ENCODE measurements around the gene RASA3. TPM values are rescaled to one million over a fixed set of nuclear protein-coding genes. Genes with fewer than 3 reads are reported as not detected.

Gene RASA3
- total RNA-seq, 1 experiment from 2014 or later, result 0.26 TPM

GRCh38 chr13:114045113-114045735, 87.2 kb downstream of the RASA3 start:
- no peaks in the 10 kb centered on the region for H3K9me3 Mint-ChIP-seq (ENCODE audit: low read depth, unreplicated experiment)
- intact Hi-C loops (cut with micrococcal nuclease; ENCODE audit: unreplicated experiment), result no loop called here
- peaks cover 5% of the 10 kb centered on the region for H3K36me3 Mint-ChIP-seq (ENCODE audit: insufficient read depth, unreplicated experiment)
- no peaks in the 10 kb centered on the region for H3K4me1 Mint-ChIP-seq (ENCODE audit: low read depth, unreplicated experiment)
- BruUV-seq (replicated peaks), result no TSS peak
- TF ChIP-seq, protein P1, sequence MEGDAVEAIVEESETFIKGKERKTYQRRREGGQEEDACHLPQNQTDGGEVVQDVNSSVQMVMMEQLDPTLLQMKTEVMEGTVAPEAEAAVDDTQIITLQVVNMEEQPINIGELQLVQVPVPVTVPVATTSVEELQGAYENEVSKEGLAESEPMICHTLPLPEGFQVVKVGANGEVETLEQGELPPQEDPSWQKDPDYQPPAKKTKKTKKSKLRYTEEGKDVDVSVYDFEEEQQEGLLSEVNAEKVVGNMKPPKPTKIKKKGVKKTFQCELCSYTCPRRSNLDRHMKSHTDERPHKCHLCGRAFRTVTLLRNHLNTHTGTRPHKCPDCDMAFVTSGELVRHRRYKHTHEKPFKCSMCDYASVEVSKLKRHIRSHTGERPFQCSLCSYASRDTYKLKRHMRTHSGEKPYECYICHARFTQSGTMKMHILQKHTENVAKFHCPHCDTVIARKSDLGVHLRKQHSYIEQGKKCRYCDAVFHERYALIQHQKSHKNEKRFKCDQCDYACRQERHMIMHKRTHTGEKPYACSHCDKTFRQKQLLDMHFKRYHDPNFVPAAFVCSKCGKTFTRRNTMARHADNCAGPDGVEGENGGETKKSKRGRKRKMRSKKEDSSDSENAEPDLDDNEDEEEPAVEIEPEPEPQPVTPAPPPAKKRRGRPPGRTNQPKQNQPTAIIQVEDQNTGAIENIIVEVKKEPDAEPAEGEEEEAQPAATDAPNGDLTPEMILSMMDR (IDR thresholded peaks at IDR 0.05; ENCODE audit: unreplicated experiment), result no peak
- no peak overlapping the region for H3K4me3 Mint-ChIP-seq (ENCODE audit: low read depth, unreplicated experiment)
- H3K27ac Mint-ChIP-seq (ENCODE audit: unreplicated experiment), result no peak overlapping the region
- no peak for DNase-seq
- CTCF ChIA-PET, result no interaction called here
- H3K27me3 Mint-ChIP-seq (ENCODE audit: unreplicated experiment), result no peaks in the 10 kb centered on the region

DNA sequence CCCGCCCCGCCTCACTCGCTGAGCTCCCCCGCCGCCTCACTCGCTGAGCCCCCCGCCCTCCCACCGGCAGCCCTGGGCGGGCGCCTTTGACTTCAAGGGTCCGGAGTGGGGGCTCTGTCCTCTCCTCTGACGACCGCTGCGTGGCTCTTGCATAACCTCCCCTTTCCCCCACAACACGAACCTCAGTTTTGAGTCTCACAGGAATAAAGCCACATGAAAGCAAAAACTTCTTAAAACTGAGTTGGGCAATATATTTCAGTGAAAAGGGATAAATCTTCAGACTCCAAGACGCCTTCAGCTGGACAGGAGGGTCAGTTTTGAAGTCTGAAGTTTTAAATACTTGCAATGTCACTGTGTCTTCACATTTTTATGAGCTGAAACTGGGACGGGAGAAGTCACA, 87.9 kb downstream of the RASA3 start:
- Mint-ChIP-seq H3K4me3 (ENCODE audit: low read depth, unreplicated experiment) (no peak overlapping the region), H3K9me3 (ENCODE audit: low read depth, unreplicated experiment) (no peaks in the 10 kb centered on the region), H3K27ac (ENCODE audit: unreplicated experiment) (no peak overlapping the region), H3K27me3 (ENCODE audit: unreplicated experiment) (no peaks in the 10 kb centered on the region), H3K36me3 (ENCODE audit: insufficient read depth, unreplicated experiment) (peaks cover 5% of the 10 kb centered on the region), H3K4me1 (ENCODE audit: low read depth, unreplicated experiment) (no peaks in the 10 kb centered on the region)
- TF ChIP-seq, protein P1 (IDR thresholded peaks at IDR 0.05; ENCODE audit: unreplicated experiment), result no peak
- no peak for DNase-seq
- intact Hi-C loops (cut with micrococcal nuclease; ENCODE audit: unreplicated experiment), result no loop called here
- no TSS peak for BruUV-seq (replicated peaks)
- CTCF ChIA-PET, result no interaction called here

GRCh38 chr13:114043421-114044053, 88.9 kb downstream of the RASA3 start:
- no peaks in the 10 kb centered on the region for H3K27me3 Mint-ChIP-seq (ENCODE audit: unreplicated experiment)
- no peaks in the 10 kb centered on the region for H3K9me3 Mint-ChIP-seq (ENCODE audit: low read depth, unreplicated experiment)
- intact Hi-C loops (cut with micrococcal nuclease; ENCODE audit: unreplicated experiment), result no loop called here
- BruUV-seq (replicated peaks), result no TSS peak
- DNase-seq, result no peak
- peaks cover 5% of the 10 kb centered on the region for H3K36me3 Mint-ChIP-seq (ENCODE audit: insufficient read depth, unreplicated experiment)
- TF ChIP-seq, protein P1 (IDR thresholded peaks at IDR 0.05; ENCODE audit: unreplicated experiment), result no peak
- CTCF ChIA-PET, result no interaction called here
- H3K4me3 Mint-ChIP-seq (ENCODE audit: low read depth, unreplicated experiment), result no peak overlapping the region
- no peak overlapping the region for H3K27ac Mint-ChIP-seq (ENCODE audit: unreplicated experiment)
- no peaks in the 10 kb centered on the region for H3K4me1 Mint-ChIP-seq (ENCODE audit: low read depth, unreplicated experiment)

- DNase-seq, result no peak
- no TSS peak for BruUV-seq (replicated peaks)
- Mint-ChIP-seq H3K9me3 (ENCODE audit: low read depth, unreplicated experiment) (no peaks in the 10 kb centered on the region), H3K27ac (ENCODE audit: unreplicated experiment) (no peak overlapping the region), H3K4me3 (ENCODE audit: low read depth, unreplicated experiment) (no peak overlapping the region), H3K27me3 (ENCODE audit: unreplicated experiment) (no peaks in the 10 kb centered on the region), H3K36me3 (ENCODE audit: insufficient read depth, unreplicated experiment) (peaks cover 5% of the 10 kb centered on the region), H3K4me1 (ENCODE audit: low read depth, unreplicated experiment) (no peaks in the 10 kb centered on the region)
- intact Hi-C loops (cut with micrococcal nuclease; ENCODE audit: unreplicated experiment), result no loop called here
- CTCF ChIA-PET, result no interaction called here
- TF ChIP-seq, protein P1 (IDR thresholded peaks at IDR 0.05; ENCODE audit: unreplicated experiment), result no peak
Observed at GRCh38 chr13:114042066-114042815, 90.2 kb downstream of the RASA3 start.
